Tibial nerve (tissue), 4 donors: ENCODE measurements around the gene CERS2. TPM values are rescaled to one million over a fixed set of nuclear protein-coding genes. Genes with fewer than 3 reads are reported as not detected.

Source experiments
- DNase-seq, 2 donors: peaks; one replicate each; pipeline ENCODE4 v3.0.0-alpha.2; 2019; ENCODE audit warnings: low spot score in 2 of 2
- H3K27ac ChIP-seq, 4 donors: fragments of 200-600 bp; sonication (generic) in 3 of 4; one replicate each; pipeline ENCODE4 v1.5.1; 2017 to 2019; ENCODE audit warnings: mild to moderate bottlenecking in 1 of 4
- H3K27me3 ChIP-seq, 2 donors: fragments of 200-600 bp; sonication (generic) in 1 of 2; one replicate each; pipeline versions ENCODE4 v1.5.1 to v1.6.0; 2017 to 2019
- H3K36me3 ChIP-seq, 3 donors: fragments of 200-600 bp; sonication (generic); one replicate each; pipeline ENCODE4 v1.5.1; 2018 to 2019
- H3K4me1 ChIP-seq, 4 donors: fragments of 200-600 bp; sonication (generic) in 3 of 4; one replicate each; pipeline ENCODE4 v1.5.1; 2017 to 2019
- H3K4me3 ChIP-seq, 4 donors: fragments of 200-600 bp; sonication (generic) in 3 of 4; one replicate each; pipeline ENCODE4 v1.5.1; 2017 to 2019; ENCODE audit warnings: mild to moderate bottlenecking in 1 of 4, moderate library complexity in 1 of 4
- H3K9me3 ChIP-seq, 4 donors: fragments of 200-600 bp; sonication (generic) in 3 of 4; one replicate each; pipeline ENCODE4 v1.5.1; 2017 to 2019
- EP300 ChIP-seq, 2 donors: sonication (generic); formaldehyde crosslinking; IDR thresholded peaks; one replicate each; pipeline ENCODE4 v1.6.1; 2017; ENCODE audit warnings: antibody characterized with exemption in 2 of 2, mild to moderate bottlenecking in 1 of 2
- POLR2A ChIP-seq, 2 donors: fragments of 450-650 bp; IDR thresholded peaks; one replicate each; pipeline ENCODE4 v1.6.1; 2017; ENCODE audit warnings: antibody characterized with exemption in 2 of 2, mild to moderate bottlenecking in 2 of 2, moderate library complexity in 2 of 2
- WGBS, 2 donors: methylation state at CpG; one replicate each; pipeline ENCODE4 v1.1.5; 2018; 5-methylcytosine and 5-hydroxymethylcytosine counted together
- total RNA-seq, 4 donors: library from RNA; depleted of rRNA; stranded (reverse); fragments of >200 nt; gene quantifications; one replicate each; pipeline ENCODE4 v1.1.0, GENCODE V29; 2016
- TF ChIP-seq, protein P1 (sequence below), 5 experiments: fragments of 200-600 bp in 3 of 5; fragments of 450-650 bp in 2 of 5; sonication (generic) in 3 of 5; IDR thresholded peaks; one replicate each; pipeline ENCODE4 v1.5.1; 2016 to 2019; ENCODE audit warnings: antibody characterized with exemption in 5 of 5, mild to moderate bottlenecking in 3 of 5, moderate library complexity in 2 of 5

Gene CERS2
- total RNA-seq, 4 donors from 2014 or later: 137 to 168 (median 140) TPM

DNA sequence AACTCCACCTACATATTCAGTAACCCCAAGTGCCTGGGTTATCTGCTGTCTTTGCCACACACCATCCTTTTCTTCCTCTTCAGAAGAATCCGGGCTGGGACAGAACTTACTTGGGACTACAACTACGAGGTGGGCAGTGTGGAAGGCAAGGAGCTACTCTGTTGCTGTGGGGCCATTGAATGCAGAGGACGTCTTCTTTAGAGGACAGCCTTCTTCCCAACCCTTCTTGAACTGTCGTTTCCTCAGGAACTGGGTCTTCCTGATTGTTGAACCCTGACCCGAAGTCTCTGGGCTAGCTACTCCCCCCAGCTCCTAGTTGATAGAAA lies 10.5 kb downstream of the CERS2 start:
- peaks cover 0 to 20% (median 7%) of the 10 kb centered on the region in 4 donors for H3K4me1 ChIP-seq
- DNase-seq: no peak
- no peak overlapping the region for H3K27ac ChIP-seq
- no peak overlapping the region for H3K4me3 ChIP-seq
- H3K9me3 ChIP-seq: no peaks in the 10 kb centered on the region
- WGBS, 2 donors: 72 to 76% methylated on average over 5 of the region's 5 CpGs
- no peaks in the 10 kb centered on the region for H3K27me3 ChIP-seq
- no peak for TF ChIP-seq EP300 (IDR thresholded peaks at IDR 0.05)
- TF ChIP-seq, protein P1, sequence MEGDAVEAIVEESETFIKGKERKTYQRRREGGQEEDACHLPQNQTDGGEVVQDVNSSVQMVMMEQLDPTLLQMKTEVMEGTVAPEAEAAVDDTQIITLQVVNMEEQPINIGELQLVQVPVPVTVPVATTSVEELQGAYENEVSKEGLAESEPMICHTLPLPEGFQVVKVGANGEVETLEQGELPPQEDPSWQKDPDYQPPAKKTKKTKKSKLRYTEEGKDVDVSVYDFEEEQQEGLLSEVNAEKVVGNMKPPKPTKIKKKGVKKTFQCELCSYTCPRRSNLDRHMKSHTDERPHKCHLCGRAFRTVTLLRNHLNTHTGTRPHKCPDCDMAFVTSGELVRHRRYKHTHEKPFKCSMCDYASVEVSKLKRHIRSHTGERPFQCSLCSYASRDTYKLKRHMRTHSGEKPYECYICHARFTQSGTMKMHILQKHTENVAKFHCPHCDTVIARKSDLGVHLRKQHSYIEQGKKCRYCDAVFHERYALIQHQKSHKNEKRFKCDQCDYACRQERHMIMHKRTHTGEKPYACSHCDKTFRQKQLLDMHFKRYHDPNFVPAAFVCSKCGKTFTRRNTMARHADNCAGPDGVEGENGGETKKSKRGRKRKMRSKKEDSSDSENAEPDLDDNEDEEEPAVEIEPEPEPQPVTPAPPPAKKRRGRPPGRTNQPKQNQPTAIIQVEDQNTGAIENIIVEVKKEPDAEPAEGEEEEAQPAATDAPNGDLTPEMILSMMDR (IDR thresholded peaks at IDR 0.05): no peak
- TF ChIP-seq POLR2A (IDR thresholded peaks at IDR 0.05): no peak
- H3K36me3 ChIP-seq: peaks cover 3 to 100% (median 45%) of the 10 kb centered on the region in 3 donors

DNA sequence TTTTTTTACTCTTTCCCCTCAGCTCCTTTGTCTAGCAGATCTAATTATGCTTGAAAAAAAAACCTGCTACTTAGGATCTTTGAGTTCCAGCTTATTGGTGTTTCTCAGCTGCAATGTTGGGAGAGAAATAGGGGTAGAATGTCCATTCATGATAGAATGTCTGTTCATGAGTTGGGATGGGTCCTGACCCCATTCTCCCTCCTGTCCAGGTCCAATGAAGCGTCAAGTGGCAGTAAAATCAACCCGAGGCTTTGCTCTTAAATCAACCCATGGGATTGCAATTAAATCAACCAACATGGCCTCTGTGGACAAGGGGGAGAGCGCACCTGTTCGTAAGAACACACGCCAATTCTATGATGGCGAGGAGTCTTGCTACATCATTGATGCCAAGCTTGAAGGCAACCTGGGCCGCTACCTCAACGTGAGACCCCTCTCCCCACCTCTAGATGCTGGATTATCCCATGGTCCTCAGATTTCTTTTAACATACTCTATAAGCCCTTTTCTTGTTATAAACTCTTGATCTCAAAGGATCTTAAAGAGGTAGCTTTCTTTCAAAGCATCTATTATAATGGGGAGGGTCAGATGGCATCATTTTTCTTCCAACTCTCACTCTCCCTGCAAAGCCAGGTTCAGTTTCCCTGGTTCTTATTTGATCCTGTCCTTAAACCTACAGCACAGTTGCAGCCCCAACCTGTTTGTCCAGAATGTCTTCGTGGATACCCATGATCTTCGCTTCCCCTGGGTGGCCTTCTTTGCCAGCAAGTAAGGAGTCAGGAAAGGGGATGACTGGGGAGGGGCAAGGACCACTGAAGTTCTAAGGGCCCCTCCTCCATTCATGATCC lies 11.1 kb downstream of the CERS2 start:
- H3K4me1 ChIP-seq: peaks cover 0 to 14% (median 4%) of the 10 kb centered on the region in 4 donors
- H3K4me3 ChIP-seq: no peak overlapping the region
- no peak for DNase-seq
- H3K27me3 ChIP-seq: no peaks in the 10 kb centered on the region
- peaks cover 3 to 100% (median 50%) of the 10 kb centered on the region in 3 donors for H3K36me3 ChIP-seq
- WGBS, 2 donors: 84 to 92% methylated on average over 10 of the region's 10 CpGs
- peak overlapping the region in 1 of 4 donors; percentile 30 for H3K27ac ChIP-seq
- TF ChIP-seq, protein P1 (IDR thresholded peaks at IDR 0.05): no peak
- no peak for TF ChIP-seq POLR2A (IDR thresholded peaks at IDR 0.05)
- no peak for TF ChIP-seq EP300 (IDR thresholded peaks at IDR 0.05)
- H3K9me3 ChIP-seq: no peaks in the 10 kb centered on the region

DNA sequence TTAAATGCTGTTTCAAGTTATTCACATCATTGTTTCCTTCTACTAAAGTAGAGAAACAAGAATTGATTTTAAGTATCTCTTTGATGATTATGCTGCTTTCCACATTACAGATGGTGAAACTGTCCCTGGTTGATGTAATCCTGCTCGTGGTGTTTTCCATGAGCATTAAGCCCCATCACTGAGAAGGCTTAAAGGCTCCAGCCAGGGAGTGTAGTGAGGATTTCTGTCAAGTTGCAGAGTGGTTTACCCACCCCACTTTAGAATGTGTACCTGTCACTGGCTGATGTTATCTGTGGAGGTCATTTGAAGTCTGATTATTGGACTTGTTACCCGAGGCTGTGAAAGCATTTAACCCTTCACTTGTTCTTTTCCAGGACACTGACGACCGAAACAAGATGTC lies 12.9 kb downstream of the CERS2 start:
- no peak overlapping the region for H3K27ac ChIP-seq
- WGBS, 2 donors: 46 to 48% methylated on average over 4 of the region's 4 CpGs
- H3K9me3 ChIP-seq: no peaks in the 10 kb centered on the region
- DNase-seq: no peak
- H3K27me3 ChIP-seq: no peaks in the 10 kb centered on the region
- no peak overlapping the region for H3K4me3 ChIP-seq
- TF ChIP-seq, protein P1 (IDR thresholded peaks at IDR 0.05): no peak
- no peak for TF ChIP-seq EP300 (IDR thresholded peaks at IDR 0.05)
- no peak for TF ChIP-seq POLR2A (IDR thresholded peaks at IDR 0.05)
- peaks cover 3 to 100% (median 37%) of the 10 kb centered on the region in 3 donors for H3K36me3 ChIP-seq
- peaks cover 0 to 9% (median 0%) of the 10 kb centered on the region in 4 donors for H3K4me1 ChIP-seq

DNA sequence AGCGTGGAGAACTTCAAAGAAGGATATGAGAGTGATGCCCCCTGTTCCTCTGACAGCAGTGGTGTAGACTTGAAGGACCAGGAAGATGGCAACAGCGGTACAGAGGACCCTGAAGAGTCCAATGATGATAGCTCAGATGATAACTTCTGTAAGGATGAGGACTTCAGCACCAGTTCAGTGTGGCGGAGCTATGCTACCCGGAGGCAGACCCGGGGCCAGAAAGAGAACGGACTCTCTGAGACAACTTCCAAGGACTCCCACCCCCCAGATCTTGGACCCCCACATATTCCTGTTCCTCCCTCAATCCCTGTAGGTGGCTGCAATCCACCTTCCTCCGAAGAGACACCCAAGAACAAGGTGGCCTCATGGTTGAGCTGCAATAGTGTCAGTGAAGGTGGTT lies 14.0 kb downstream of the CERS2 start:
- 93 to 97% methylated on average over 7 of the region's 7 CpGs for WGBS, 2 donors
- Histone ChIP-seq H3K4me1 (no peaks in the 10 kb centered on the region), H3K27ac (no peak overlapping the region), H3K36me3 (peaks cover 3 to 100% (median 26%) of the 10 kb centered on the region in 3 donors), H3K9me3 (no peaks in the 10 kb centered on the region), H3K27me3 (no peaks in the 10 kb centered on the region), H3K4me3 (no peak overlapping the region)
- DNase-seq: no peak
- TF ChIP-seq, protein P1 (IDR thresholded peaks at IDR 0.05): no peak

DNA sequence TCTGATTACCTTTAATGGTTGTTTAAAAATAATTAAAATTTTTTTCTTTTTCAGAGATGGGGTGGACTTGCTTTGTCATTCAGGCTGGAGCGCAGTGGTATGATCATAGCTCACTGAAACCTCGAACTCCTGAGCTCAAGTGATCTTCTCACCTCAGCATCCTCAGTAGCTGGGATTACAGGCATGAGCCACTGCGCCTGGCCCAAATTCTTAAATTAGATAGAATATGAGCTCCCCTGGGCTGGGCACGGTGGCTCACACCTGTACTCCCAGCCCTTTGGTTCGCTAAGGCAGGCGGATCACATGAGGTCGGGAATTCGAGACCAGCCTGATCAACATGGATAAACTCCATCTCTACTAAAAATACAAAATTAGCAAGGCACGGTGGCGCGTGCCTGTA lies 17.0 kb downstream of the CERS2 start:
- no peak for DNase-seq
- no peaks in the 10 kb centered on the region for H3K9me3 ChIP-seq
- peaks cover 3 to 99% (median 28%) of the 10 kb centered on the region in 3 donors for H3K36me3 ChIP-seq
- 95 to 99% methylated on average over 11 of the region's 11 CpGs for WGBS, 2 donors
- H3K4me1 ChIP-seq: no peaks in the 10 kb centered on the region
- H3K27ac ChIP-seq: no peak overlapping the region
- TF ChIP-seq POLR2A (IDR thresholded peaks at IDR 0.05) (no peak), EP300 (IDR thresholded peaks at IDR 0.05) (no peak)
- TF ChIP-seq, protein P1 (IDR thresholded peaks at IDR 0.05): no peak
- H3K4me3 ChIP-seq: no peak overlapping the region
- H3K27me3 ChIP-seq: no peaks in the 10 kb centered on the region
